Adrenal gland (tissue), 5 donors: ENCODE data around the gene PKD2L2.

ENCODE experiments used
- POLR2A ChIP-seq, 2 donors: fragments of 450-650 bp; IDR thresholded peaks; one replicate each; pipeline ENCODE4 v1.6.1; 2017; ENCODE audit warnings: antibody characterized with exemption in 2 of 2, mild to moderate bottlenecking in 2 of 2, moderate library complexity in 1 of 2
- TF ChIP-seq, protein P1 (sequence below), 6 experiments: fragments of 450-650 bp in 4 of 6; fragments of 200-600 bp in 2 of 6; sonication (generic) in 1 of 6; IDR thresholded peaks; 1 replicate in 5 of 6; 2 replicates in 1 of 6; pipeline versions ENCODE4 v1.5.1 to v1.8.0; 2016 to 2021; ENCODE audit warnings: antibody characterized with exemption in 6 of 6, mild to moderate bottlenecking in 2 of 6, moderate library complexity in 1 of 6
- donor health status: DM: no; HTN: no; CAD: no.

DNA sequence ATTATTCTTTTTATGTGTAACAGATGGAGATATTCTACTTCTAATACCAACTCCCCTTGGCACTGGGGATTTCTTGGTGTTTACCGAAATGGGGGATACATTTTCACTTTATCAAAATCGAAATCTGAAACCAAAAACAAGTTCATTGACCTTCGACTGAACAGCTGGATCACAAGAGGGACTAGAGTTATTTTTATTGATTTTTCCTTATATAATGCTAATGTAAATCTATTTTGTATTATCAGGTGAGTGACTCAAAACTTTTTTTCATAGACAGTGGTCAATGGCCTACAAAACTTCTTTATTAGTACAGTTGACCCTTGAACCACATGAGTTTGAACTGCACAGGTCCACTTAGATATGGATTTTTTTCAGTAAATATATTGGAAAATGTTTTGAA, 10.2 kb downstream of the PKD2L2 start:
- TF ChIP-seq, protein P1, sequence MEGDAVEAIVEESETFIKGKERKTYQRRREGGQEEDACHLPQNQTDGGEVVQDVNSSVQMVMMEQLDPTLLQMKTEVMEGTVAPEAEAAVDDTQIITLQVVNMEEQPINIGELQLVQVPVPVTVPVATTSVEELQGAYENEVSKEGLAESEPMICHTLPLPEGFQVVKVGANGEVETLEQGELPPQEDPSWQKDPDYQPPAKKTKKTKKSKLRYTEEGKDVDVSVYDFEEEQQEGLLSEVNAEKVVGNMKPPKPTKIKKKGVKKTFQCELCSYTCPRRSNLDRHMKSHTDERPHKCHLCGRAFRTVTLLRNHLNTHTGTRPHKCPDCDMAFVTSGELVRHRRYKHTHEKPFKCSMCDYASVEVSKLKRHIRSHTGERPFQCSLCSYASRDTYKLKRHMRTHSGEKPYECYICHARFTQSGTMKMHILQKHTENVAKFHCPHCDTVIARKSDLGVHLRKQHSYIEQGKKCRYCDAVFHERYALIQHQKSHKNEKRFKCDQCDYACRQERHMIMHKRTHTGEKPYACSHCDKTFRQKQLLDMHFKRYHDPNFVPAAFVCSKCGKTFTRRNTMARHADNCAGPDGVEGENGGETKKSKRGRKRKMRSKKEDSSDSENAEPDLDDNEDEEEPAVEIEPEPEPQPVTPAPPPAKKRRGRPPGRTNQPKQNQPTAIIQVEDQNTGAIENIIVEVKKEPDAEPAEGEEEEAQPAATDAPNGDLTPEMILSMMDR (IDR thresholded peaks at IDR 0.05), result no peak
- no peak for TF ChIP-seq POLR2A (IDR thresholded peaks at IDR 0.05)
